ENCODE results near the gene ETV1. TPM values are rescaled to one million over a fixed set of nuclear protein-coding genes. Genes with fewer than 3 reads are reported as not detected.
A peak's percentile ranks its signal among the peaks of the same experiment; 100 is the strongest.

ETV1 gene
- total RNA-seq, 1 donor from 2014 or later = 5.0 TPM

GRCh38 chr7:13879994-13880686, 109.3 kb downstream of the ETV1 start:
- no peak for DNase-seq (ENCODE audit: low read depth in 2 of 2)

- DNase-seq (ENCODE audit: low read depth in 2 of 2) = no peak
Observed at GRCh38 chr7:13879143-13879542, 110.3 kb downstream of the ETV1 start.

- DNase-seq (ENCODE audit: low read depth in 2 of 2) = no peak
Observed at GRCh38 chr7:13878154-13878553, 111.3 kb downstream of the ETV1 start.

- no peak for DNase-seq (ENCODE audit: low read depth in 2 of 2)
Observed at GRCh38 chr7:13875496-13876074, 113.9 kb downstream of the ETV1 start.

DNA sequence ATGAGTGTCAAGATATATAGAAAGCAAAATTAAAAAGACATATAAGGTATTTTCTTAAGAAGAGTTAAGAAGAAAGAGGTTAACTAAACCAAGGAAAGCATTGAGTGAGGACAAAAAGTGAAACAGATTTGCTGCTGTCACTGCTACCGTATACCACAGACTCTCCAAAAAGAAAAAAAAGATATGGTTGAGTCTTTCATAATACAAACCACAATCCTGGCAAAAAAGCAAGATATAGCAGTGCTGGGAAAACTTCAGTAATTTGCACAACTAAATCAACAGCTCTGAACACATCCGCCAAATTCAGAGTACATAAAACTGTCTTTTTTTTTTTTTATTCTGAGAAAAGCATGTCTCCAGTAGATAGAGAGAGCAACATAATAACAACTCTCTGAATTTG, 114.7 kb downstream of the ETV1 start:
- no peak for DNase-seq (ENCODE audit: low read depth in 2 of 2)

- no peak for DNase-seq (ENCODE audit: low read depth in 2 of 2)
Observed at GRCh38 chr7:13872709-13873108, 116.8 kb downstream of the ETV1 start.

GRCh38 chr7:13871008-13871407, 118.5 kb downstream of the ETV1 start:
- DNase-seq (ENCODE audit: low read depth in 2 of 2) = no peak

GRCh38 chr7:13860734-13861133, 128.7 kb downstream of the ETV1 start:
- no peak for DNase-seq (ENCODE audit: low read depth in 2 of 2)

DNA sequence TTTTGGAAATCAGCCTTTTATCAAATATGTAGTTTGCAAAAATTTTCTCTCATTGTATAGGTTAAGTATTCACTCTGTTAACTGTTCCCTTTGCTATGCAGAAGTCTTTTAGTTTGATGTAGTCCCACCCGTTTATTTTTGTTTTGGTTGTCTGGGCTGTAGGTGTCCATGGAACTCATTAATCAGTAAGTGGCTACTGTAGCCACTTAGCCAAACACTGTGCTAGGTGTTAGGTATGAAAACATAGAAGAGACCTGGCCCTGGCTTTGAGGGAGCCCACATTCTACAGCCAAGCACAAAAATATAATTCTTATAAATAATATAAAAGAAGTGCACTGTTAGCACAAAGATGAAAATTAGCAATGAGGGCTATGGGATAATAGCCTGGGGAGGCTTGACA, 133.5 kb downstream of the ETV1 start:
- no peak for DNase-seq (ENCODE audit: low read depth in 2 of 2)

DNA sequence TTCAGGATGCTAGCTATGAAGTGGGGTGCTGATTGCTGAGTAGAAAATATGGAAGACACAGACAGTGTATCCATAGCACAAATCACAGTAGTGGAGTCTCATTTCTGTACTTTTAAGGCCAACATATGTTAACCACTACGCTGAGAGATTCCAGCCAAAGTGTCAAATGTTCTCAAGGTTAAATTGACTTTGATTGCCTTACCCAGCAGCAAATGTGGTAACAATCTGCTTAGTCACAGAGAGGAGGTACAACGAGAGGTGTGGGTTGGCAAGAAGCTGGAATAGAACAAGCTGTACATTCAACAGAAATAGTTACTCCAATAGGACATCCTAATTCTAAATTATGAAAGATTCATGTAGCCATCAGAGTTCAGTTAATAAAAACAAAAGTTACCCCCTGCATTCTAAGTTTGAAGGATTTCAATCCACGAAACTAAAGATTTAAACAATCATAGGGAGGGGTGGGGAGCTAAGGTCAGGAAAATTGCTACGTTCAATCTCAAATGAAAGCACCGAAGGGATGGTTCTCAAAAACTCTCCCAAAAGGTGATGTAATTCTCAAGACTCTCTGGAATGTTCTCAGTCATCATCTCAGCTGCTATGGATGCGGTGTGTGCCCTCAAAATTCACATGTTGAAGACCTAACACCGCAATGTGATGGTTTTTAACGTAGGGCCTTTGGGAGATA, 137.0 kb downstream of the ETV1 start:
- DNase-seq (ENCODE audit: low read depth in 2 of 2) = no peak

GRCh38 chr7:13851736-13852135, 137.7 kb downstream of the ETV1 start:
- DNase-seq (ENCODE audit: low read depth in 2 of 2) = peak in 1 of 2 donors; percentile 14

DNA sequence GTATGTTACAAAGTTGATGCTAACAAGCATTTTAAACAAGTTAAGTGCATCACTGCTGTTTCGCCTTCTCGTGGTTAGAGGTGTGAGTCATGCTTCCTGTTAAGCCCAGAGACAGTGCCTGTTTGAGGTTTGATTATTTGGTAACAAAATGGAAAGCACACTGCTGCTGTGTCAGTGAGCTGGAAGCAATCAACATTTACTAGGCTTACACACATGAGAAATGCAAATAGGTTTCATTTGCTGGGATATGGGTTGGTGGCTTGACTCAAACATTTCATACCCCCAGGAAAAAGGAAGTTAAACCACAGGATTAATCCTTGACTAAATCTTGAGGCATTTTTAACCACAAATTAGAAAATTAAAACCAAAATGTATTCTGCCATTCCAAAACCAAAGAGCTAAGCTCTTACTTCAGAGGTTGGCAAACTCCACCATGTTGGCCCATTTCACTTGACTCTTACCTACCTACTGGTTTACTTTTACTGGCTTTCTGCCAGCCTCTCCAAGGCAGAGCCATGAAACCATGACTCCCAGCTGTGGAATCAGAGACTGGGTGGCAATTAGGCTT, 139.2 kb downstream of the ETV1 start:
- DNase-seq (ENCODE audit: low read depth in 2 of 2) = peak; percentile 86 to 94

- peak in 1 of 2 donors; percentile 27 for DNase-seq (ENCODE audit: low read depth in 2 of 2)
Observed at GRCh38 chr7:13849163-13849892, 140.1 kb downstream of the ETV1 start.

DNA sequence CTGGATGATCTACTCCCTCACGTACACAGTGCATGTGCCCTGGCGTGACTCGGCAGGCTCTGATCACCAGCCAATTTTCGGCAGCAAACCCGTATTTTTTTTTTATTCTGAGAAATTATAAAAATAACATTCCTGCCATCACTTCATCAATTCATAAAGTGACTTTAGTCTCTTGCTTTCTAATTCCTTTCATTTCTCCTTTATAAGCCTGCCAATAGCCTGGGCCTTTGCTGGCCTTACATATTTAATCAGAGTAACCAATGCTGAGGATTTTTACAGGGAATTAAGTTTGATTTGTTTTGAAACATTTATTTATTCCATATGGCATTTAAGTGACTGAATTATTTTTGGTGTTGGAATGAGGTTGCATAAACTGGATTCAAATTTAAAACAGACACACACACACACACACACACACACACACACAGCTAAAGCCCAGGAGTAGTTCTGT, 140.8 kb downstream of the ETV1 start:
- DNase-seq (ENCODE audit: low read depth in 2 of 2) = no peak

DNA sequence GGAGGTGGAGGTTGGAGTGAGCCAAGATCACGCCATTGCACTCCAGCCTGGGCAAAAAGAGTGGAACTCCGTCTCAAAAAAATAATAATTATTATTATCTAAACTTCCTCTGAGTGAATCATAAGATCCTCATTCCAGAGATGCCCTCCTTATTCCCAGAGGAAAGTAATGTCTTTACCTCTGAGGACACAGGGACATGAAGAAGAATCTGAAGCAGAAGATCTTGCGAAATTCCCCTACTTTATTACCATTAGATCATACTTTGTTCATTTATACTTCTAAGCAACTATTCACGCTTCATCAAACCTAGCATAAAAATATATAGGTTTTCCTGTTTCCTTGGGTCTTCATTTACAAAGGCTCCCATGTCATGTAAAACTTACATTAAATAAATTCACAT, 143.1 kb downstream of the ETV1 start:
- no peak for DNase-seq (ENCODE audit: low read depth in 2 of 2)

GRCh38 chr7:13845601-13846000, 143.9 kb downstream of the ETV1 start:
- DNase-seq (ENCODE audit: low read depth in 2 of 2) = peak; percentile 16 to 70

DNA sequence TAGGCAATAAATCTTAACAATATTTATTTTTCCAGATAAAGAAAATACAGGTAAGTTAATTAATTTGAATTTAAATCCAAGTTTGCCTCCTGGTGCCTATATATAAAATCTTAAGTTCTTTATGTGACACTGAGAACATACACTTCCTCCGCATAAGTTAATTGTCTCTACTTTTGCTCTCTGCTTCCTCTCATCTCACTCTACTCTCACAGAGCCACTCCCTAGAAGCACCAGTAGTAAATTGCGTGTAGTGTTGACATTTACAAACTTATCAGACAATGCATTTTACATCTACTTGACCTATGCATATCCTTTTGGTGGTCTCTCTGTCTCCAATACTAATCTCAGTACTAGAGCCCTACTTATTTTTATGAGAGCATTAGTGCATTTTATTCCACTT, 144.5 kb downstream of the ETV1 start:
- peak in 1 of 2 donors; percentile 15 for DNase-seq (ENCODE audit: low read depth in 2 of 2)

- no peak for DNase-seq (ENCODE audit: low read depth in 2 of 2)
Observed at GRCh38 chr7:13841284-13841683, 148.2 kb downstream of the ETV1 start.
